GM19025 (cell line): ENCODE results near the gene C11orf86.
"Not testable (repeated sequence)": the region's sequence is repeated elsewhere in the genome, so short reads cannot be mapped to it uniquely, and the experiment has no call there.

Source experiments
- ATAC-seq: cut with Tn5 transposase; IDR thresholded peaks from one replicate; pipeline ENCODE4 v1.9.1; 2021; ENCODE audit warnings: mild to moderate bottlenecking, low read depth, moderate library complexity; ENCODE audit not compliant: unreplicated experiment

C11orf86 gene

DNA sequence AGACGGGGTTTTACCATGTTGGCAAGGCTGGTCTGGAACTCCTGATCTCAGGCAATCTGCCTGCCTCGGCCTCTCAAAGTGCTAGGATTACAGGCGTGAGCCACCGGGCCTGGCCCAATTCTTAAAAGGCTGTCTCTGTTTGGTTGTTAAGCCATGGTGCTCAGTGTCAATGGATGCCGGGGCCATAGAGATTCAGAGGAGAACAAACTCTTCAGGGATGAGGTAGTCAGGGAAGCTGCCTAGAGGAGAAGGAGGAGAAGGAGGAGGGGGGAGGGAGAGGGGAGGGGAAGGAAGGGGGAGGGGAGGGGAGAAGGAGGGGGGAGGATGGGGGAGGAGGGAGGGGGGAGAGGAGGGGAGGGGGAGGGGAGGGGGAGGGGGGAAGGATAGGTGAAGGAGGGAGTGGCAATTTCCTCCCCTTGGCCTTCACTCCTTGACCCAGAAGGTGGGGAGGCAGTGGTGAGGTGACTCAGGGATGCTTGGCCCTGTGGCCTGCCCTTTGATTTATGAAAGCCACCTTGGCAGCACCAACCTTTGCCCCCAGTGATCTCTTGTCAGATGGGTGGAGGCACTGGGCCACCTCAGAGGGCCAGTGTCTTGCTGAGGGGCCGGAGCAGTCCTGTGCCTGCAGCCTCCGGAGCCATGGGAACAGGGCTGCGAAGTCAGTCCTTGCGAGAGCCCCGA lies at the start of gene C11orf86:
C11orf86 (plus strand) TSS at position 581 of the 681 bp plus-strand sequence; CDS start at position 640, 59 bp downstream.
- no peak for ATAC-seq

- no peak for ATAC-seq
Measured at GRCh38 chr11:66929753-66930152, 45.4 kb upstream of the C11orf86 start.

DNA sequence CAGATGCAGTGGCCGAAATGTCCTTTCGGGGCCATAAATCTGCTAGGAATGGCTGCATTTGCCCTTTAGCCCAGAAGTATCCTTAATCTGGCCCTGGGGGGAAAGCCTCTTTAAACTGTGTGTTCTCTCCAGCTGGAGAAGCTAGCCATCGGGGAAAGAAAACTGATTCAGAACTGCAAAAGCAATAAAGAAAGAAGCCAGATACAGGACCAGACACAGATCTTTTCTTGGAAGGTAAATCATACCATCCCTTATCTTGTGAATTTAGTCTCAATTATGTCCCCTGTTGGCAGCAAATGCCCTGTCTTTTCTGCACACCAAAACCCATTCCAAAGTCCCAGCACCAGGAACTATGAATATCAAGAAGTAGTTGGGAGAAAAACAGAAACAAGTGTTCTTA lies 42.6 kb upstream of the C11orf86 start:
- no peak for ATAC-seq

- no peak for ATAC-seq
Measured at GRCh38 chr11:66933531-66933930, 41.6 kb upstream of the C11orf86 start.

GRCh38 chr11:66934950-66935779 lies 39.9 kb upstream of the C11orf86 start:
- no peak for ATAC-seq

GRCh38 chr11:66936311-66936711 lies 38.8 kb upstream of the C11orf86 start:
- no peak for ATAC-seq

GRCh38 chr11:66937193-66937733 lies 37.8 kb upstream of the C11orf86 start:
- ATAC-seq, result no peak

DNA sequence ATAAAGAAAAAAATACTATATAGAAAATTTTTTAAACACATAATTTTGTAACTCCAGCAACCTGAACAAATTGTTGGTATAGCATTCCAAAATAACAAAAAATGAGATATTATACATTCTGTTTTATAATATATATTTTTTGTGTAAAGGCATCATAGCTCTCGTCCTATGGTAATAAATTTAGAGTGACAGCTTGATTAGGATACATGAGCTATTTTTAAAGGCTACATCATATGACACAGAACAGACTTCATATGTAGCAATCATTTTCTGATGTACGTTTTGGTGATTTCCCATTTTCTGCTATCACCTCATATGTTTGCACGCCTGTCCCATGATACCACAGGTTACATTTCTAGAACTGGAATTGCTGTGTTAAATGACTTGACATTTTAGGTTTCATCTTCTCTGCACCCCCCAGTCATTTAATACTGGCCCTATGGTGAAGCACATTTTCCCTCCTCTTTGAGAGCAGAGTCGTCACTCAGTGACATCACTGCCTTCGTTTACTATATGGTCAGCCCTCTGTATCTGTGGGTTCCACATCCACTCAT lies 36.4 kb upstream of the C11orf86 start:
- ATAC-seq, result no peak

DNA sequence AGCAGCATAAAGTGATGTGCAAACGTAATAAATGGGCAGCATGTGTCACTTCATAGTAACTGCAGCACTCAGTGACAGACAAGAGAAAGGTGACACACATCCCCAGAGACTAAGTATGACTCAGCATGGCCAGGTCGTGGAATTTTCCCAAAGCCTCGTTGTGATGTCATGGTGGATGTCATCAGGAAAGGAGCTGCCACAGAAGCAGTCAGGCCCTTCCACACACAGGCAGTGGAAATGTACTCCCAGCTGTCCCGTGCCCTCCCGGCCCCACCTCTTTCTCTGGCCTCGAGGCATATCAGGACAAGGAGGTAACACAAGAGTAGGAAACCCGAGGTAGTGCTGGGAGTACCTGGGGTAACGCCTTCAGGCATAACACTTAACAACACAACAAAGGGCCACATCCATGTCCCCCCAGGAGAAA lies 25.0 kb upstream of the C11orf86 start:
- ATAC-seq, result no peak

- ATAC-seq, result no peak
Measured at GRCh38 chr11:66951135-66951534, 24.0 kb upstream of the C11orf86 start.

GRCh38 chr11:66951927-66952337 lies 23.2 kb upstream of the C11orf86 start:
- no peak for ATAC-seq

GRCh38 chr11:66953081-66953833 lies 21.8 kb upstream of the C11orf86 start:
- no peak for ATAC-seq

DNA sequence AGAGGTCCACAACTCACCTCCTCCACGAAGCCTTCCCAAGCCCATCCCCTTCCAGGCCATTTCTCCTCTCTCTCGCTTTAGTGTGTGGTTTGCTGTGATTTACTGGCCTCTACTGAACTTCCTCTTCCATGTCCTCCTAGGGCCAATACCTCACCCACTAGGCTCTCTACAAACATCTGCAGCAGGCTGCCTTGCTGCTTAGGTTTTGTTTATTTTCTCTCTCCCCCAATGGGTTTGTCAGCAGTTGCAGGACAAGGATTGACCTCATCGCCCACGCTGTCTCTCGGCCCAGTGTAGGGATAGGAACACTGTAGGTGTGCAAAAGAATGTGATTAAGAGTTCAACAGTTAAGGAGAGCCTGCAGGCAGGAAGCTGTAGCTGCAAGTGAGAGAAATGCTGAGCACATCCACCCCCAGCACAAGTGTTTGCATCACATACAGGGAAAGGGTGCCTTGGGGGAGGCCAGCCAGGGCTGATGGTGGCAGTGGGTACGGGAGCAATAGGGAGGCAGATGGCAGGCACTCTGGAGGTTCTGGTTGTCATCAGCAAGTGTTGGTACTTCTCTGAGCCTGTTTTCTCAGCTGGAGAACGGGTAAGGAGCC lies 18.3 kb upstream of the C11orf86 start:
- no peak for ATAC-seq

DNA sequence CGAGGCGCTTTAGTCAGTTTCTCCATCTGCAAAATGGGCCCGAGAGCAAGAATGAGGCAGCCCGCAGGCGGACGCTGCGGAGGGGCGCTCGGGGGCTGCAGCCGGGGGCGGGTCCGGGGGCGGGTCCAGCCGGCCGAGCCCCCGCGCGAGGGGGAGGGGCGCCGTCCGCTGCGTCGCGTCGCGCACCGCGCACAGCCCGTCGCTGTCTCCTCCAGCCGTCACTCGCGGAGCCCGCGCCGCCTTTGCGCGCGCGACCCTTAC lies 17.2 kb upstream of the C11orf86 start:
- ATAC-seq, result peak; percentile 17

DNA sequence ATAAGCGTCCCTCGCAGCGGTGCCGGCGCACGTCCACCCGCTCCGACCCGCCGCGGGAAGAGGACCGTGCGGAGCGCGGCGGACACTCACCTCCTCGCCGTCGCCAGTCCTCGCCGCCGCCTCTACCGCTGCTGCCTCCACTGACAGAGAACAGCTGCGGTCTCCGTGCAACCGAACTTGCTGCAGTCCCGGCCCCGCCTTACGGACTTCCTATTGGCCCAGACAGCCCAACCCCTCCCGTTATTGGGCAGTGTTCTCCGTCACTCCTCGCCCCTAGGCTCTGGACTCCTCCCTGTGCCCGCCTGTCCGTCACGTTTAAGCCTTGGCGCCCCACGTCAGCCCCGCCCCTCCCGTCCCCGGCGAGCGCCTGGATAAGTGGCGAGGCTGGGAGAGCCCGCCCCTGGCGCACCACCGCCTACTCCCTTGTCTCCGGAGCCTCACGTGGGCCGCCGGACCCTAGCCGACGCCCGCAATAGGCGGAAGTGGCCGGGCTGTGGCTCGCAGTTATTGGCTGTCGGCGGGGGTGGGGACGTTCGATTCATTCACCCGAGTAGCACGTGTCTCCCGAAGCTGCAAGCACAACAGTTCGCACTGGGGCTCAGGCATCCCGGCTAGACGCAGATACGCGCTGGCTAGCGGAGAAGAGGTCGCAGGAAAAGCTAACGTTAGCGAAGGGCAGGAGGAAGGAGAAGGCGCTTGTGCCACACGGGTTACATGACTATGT lies 16.7 kb upstream of the C11orf86 start, which contains the start of gene PC:
PC (minus strand) TSS at position 152 of the 724 bp plus-strand sequence. CDS start 86,224 bp downstream, outside the sequence.
- peak; percentile 94 for ATAC-seq

GRCh38 chr11:66958956-66959274 lies 16.2 kb upstream of the C11orf86 start:
- ATAC-seq, result no peak

DNA sequence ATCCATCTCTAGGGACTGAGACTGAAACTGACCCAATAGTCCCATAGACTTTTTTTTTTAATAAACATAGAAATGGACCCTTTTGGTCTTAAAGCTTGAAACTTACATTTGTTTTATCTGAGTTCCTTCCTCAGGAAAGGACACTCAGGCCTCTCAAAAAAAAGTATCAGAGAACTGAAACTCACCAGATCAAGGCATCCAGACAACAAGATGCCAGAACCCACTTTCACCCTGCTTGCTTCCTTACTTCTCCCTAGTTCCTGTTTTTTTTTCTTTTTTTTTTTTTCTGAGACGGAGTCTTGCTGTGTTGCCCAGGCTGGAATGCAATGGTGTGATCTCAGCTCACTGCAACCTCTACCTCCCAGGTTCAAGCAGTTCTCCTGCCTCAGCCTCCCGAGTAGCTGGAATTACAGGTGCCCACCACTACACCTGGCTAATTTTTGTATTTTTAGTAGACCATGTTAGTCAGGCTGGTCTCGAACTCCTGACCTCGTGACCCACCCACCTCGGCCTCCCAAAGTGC lies 13.4 kb upstream of the C11orf86 start:
- not testable (repeated sequence) for ATAC-seq

GRCh38 chr11:66962247-66962646 lies 12.9 kb upstream of the C11orf86 start:
- ATAC-seq, result no peak

DNA sequence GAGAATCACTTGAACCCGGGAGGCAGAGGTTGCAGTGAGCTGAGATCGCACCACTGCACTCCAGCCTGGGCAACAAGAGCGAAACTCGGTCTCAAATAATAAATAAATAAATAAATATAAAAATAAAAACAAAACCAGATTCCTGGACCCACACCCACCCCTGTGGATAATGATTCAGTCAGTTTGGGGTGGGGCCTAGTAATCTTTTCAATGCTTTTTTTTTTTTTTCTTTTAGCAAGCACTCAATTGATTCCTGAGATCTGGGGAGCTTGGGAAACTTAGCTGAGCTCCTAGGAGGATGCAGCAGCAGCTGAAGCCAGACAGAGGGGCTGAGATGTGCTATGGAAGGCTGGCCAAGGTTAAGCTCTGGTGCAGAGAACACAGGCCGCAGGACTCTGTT lies 12.3 kb upstream of the C11orf86 start:
- no peak for ATAC-seq
